CD4-positive, alpha-beta T cell treated with Interleukin-15 for 4 hours (primary cell): ENCODE results near the gene SLC12A6.
"Not testable (repeated sequence)": the region's sequence is repeated elsewhere in the genome, so short reads cannot be mapped to it uniquely, and the experiment has no call there.

ENCODE experiments used
- DNase-seq: peaks from one replicate; pipeline ENCODE4 v3.0.0-alpha.2; 2020; ENCODE audit warnings: low spot score

The SLC12A6 gene

DNA sequence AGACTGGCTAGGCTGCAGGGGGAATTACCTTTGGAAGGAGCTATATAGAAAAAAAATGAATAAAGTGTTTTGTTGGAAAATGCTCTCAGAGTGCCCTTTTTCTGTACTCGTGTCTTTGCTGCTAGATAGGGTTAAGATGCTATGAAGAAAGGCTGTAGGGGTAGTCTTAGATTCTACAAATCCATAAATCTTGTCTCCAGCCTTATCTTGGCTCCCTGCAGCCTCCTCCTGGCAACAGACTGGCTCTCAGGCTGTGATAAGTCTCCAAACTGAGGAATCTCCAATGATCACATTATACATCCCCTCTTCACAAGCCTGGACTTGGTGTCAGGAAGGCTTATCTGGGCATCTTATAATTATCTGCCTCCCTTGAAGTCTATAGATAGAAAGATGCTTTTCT, 20.1 kb upstream of the SLC12A6 start:
- DNase-seq, result no peak

DNA sequence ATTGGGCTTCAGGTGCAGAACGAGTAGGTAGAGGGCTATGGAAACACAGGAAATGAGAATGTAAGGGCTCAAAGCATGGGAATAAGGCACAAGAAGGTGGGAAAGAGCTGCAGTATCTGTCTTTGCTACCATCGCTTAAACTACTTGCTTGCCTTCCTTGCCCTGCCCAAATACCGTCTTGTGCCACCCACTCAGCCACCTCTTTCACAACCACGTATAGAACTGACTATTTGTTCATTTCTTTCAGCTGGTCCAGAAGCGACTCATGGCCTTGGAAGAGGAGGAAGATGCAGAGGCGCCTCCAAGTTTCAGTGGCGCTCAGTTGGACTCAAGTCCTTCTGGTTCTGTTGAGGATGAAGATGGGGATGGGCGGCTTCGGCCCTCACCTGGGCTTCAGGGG, 17.7 kb upstream of the SLC12A6 start:
- no peak for DNase-seq

DNA sequence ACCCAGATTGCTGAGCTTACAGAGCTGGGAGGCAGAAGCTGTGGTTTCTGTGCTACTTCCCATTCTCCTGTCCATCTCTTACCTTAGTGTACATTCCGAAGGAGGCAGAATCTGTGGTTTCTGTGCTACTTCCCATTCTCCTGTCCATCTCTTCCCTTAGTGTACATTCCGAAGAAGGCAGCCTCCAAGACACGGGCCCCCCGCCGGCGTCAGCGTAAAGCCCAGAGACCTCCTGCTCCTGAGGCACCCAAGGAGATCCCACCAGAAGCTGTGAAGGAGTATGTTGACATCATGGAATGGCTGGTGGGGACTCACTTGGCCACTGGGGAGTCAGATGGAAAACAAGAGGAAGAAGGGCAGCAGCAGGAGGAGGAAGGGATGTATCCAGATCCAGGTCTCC, 16.7 kb upstream of the SLC12A6 start:
- DNase-seq, result no peak

DNA sequence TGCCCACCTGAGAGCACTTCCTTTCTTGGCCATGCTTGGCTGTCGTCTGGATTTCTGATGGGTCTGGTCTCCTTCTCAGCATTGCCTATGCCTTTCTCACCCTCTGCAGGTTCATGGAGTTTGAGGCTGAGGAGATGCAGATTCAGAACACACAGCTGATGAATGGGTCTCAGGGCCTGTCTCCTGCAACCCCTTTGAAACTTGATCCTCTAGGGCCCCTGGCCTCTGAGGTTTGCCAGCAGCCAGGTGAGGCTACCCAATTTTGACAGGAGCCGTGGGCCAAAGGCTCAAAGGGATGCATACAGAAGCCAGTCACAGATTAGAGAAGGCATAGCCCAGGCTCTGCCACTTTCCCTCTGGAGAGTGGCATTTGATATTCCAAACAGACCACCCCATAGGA, 16.0 kb upstream of the SLC12A6 start:
- no peak for DNase-seq

DNA sequence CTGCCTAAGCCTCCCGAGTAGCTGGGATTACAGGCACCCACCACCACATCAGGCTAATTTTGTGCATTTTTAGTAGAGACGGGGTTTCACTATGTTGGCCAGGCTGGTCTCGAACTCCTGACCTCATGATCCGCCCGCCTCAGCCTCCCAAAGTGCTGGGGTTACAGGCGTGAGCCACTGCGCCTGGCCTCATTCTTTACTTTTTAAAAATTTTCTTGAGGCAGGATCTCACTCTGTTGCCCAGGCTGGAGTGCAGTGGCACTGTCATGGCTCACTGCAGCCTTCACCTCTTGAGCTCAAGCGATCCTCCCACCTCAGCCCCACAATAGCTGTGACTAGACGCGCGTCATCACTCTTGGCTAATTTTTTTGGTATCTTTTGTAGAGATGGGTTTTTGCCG, 15.4 kb upstream of the SLC12A6 start:
- DNase-seq, result not testable (repeated sequence)

DNA sequence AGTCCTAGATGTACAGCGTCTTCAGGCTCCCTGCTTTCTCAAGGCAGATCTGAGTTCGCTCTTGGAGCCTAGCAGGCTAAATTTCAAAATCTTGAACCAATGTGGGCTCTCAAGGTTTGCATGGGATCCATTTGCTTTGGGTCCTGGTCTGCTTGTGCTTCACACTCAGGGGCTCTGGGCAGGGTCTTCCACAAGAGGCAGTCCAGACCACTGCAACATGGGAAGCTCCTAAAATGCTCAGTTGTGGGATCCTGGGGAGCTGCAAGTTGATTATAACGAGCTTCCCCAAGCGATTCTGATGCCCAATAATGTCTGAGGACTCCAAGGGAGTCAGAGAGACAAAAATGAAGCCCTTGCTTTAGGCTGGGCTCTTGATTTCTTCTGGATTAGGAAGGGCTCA, 12.2 kb upstream of the SLC12A6 start:
- no peak for DNase-seq

DNA sequence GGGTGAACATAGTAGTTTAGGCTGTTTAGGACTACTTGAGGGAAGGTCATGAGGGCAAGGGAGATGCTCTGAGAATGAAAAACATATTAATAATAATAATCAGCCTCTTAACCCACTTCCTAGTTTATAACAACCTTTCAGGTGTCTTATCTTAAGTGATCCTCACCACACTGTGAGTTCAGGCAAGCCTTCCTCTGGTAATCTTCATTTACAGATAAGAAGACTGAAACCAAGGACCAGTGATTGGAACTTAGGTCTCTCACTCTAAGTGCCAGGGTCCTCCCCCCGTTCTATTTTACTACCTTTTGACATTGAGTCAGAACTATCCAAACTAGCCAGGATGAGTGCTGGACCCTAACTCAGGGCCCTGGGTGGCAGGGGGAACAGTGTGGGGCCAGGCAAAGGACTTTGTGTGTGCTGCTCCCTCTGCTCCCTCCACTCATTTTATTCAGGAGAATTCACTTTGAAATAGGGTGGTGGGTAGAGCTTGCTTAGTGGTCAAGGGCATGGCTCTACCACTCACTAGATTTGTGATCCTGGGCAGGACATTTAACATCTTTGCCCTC, 11.2 kb upstream of the SLC12A6 start:
- DNase-seq, result no peak

DNA sequence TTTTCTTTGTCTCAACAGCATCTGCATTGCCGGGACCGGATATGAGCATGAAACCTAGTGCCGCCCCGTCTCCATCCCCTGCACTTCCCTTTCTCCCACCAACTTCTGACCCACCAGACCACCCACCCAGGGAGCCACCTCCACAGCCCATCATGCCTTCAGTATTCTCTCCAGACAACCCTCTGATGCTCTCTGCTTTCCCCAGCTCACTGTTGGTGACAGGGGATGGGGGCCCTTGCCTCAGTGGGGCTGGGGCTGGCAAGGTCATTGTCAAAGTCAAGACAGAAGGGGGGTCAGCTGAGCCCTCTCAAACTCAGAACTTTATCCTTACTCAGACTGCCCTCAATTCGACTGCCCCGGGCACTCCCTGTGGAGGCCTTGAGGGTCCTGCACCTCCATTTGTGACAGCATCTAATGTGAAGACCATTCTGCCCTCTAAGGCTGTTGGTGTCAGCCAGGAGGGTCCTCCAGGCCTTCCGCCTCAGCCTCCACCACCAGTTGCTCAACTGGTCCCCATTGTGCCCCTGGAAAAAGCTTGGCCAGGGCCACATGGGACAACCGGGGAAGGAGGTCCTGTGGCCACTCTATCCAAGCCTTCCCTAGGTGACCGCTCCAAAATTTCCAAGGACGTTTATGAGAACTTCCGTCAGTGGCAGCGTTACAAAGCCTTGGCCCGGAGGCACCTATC, 10.5 kb upstream of the SLC12A6 start:
- DNase-seq, result no peak

DNA sequence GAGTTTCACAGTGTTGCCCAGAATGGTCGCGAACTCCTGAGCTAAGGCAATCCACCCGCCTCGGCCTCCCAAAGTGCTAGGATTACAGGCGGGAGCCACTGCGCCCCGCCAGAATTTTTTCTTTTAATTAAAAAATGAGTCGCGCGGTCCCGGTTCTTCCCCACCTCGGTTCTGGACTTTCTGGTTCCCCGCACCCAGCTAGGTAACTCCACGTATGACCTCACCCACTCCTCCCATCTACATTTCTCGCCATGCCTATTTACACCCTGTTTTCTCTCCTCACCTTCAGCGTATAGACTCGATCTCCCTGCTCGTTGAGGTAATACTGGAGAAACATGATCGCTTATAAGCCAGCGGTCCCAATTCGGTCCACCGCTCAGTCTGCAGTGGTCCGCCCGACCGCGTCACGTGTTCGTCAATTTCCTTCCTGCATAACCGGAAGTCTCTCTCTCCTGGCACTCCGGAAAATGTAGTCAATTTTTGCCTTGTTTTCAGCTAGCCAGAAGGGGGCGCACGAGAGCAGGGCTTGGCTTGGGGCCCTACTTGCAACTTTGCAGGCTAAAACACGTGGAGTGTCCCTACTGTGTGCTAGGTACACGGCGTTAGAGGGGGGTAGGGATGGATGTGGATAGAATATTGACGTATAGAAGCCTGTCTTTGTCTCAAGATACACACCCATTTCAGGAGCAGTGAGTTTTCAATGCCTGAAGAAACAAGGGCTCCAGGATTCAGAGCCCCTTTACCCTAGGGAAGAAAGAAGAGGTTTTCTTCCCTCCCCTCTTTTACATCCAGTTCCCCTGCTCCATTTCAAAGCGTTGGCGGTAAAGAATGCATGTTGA, 5.4 kb upstream of the SLC12A6 start, which contains the start of the genes NOP10 and NUTM1:
TSS of gene NOP10 (minus strand) at position 400 of the 839 bp plus-strand sequence. CDS start at position 337, 63 bp downstream.
TSS of gene NUTM1 (plus strand) at position 579 of the 839 bp plus-strand sequence. CDS start 382 bp downstream, outside the sequence.
- peak; percentile 93 for DNase-seq

DNA sequence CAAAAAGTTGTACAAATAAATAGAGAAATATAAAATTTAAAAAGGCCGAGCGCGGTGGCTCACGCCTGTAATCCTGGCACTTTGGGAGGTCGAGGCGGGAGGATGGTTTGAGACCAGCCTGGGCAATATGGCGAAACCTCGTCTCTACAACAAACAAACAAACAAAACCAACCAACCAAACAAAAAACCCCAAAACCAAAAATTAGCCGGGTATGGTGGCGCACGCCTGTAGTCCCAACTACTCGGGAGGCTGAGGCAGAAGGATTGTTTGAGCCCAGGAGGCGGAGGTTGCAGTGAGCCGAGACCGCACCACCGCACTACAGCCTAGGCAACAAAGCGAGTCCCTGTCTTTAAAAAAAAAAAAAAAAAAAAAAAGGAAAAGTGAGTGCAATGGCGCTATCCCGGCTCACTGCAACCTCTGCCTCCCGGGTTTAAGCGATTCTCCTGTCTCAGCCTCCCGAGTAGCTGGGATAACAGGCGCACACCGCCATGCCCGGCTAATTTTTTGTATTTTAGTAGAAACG, 4.7 kb upstream of the SLC12A6 start:
- DNase-seq, result not testable (repeated sequence)

DNA sequence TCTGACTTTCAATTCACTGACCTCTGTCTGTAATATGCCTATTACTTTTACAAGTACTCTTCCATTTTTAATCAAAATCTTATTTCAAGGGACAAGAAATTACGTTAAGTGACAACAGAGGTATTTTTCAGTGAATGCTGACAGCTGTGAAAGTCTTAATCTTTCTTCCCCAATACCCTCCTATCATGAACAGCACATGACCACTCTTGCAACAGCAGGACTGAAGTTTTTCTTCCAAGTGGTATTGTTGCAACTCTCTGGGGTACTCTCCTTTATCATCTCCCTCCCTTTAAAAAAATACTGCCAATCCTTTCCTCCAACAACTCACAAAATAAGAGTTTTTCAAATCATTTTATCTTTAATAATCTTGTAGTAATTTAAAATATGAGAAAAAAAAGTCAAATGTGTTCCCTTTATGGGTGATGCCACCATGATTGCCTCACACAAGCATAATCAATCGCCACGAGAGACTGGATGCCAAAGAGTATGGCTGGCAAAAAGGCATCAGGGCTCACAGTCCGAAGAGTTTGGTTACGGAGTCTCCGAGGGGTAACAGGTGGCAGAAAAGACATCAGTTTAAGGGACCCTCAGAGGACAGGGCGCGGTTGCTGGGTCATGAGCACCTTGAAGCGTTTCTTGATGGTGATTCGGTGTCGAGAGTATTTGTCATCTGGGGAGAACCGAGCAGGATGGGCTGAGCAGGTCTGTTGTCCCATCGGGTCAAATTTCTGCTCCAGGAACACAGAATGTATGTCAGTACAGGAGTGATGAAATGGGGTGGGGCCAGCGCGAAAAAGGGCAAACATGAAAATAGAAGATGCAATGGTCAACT, 4.0 kb upstream of the SLC12A6 start:
- DNase-seq, result no peak

DNA sequence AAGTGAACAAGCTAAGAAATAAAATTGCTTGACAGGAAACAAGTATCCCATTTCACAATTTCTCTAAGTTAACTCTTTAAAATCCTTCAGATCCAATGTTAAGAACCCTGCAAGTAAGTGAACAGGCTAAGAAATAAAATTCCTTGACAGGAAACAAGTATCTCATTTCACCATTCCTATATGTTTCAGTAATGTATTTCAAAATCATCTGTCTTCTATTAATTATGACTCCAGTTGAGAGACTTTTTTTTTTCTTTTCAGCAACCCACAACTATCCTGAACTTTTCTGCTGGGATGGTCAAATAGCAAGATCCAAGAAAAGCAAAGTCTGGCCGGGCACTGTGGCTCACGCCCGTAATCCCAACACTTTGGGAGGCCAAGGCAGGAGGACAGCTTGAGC, 2.4 kb upstream of the SLC12A6 start:
- no peak for DNase-seq

DNA sequence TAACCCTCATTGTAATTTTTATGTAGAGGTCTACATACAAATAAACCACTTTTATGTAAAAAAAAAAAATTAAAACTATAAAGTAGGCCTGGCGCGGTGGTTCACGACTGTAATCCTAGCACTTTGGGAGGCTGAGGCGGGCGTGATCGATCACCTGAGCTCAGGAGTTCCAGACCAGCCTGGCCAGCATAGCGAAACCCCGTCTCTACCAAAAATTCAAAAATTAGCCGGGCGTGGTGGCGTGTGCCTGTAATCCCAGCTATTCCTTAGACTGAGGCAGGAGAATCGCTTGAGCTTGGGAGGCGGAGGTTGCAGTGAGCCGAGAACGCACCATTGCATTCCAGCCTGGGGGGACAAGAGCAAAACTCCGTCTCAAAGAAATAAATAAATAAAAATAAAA, 766 bp upstream of the SLC12A6 start:
- no peak for DNase-seq

DNA sequence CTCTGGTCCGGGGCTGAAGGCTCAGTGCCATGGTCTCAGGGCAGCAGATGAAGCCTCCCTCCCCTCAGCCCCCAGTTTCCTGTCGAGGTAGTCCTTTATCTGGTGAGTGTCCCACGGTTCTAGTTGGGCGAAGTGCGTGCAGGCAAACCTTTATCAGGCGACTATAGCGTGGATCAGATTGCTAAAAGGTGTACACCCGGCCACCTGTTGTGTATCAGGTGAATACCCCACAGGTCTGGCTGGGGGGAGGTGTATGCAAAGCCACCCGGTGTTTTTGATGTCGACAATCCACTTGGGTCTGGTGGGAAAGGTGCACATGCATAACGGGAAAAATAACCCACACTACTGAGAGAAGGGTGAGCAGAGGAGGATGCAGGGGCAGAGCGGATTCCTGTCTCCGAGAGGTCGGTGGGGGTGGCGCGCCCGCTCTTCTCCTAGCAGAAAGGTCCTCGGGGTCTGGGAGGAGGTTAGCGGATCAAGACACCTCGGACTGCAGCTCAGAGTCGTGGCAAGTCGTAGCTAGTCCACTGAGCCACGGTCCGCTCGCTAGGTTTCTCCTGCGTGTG, 507 bp downstream of the SLC12A6 start:
- no peak for DNase-seq

DNA sequence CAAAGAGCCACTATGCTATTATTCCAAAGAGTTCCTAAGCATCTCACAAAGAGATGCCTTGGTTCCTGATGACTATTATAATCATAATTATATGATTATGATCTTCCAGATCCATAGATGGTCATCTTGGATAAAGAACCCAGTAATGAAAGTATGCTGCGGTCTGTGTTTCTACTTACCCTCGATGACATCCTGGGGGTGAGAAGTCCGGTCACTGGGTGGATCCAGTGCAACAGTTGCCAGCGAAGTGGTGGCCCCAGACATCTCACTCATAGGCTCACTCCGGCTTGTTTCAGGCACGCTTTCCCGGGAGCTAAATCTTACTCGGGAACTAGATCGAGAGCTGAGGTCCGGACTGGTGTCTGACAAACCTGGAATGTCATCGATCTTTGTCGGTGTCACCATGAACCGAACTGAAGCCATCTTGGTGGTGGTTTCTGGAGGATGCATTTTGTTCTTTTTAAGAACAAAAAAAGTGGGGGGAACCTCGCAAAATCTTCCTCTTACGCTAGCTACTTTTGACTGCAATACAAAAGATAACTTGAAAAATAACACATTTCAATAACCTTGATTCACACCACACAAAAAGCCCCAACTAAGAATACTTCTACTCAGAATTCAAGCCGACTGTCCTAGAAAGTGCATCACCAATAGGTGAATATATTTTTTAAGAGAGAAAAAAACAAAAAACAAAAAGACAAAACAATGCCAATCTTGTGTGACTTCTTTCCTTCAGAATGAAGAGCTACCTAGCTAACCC, 1.2 kb downstream of the SLC12A6 start:
- peak; percentile 61 for DNase-seq

DNA sequence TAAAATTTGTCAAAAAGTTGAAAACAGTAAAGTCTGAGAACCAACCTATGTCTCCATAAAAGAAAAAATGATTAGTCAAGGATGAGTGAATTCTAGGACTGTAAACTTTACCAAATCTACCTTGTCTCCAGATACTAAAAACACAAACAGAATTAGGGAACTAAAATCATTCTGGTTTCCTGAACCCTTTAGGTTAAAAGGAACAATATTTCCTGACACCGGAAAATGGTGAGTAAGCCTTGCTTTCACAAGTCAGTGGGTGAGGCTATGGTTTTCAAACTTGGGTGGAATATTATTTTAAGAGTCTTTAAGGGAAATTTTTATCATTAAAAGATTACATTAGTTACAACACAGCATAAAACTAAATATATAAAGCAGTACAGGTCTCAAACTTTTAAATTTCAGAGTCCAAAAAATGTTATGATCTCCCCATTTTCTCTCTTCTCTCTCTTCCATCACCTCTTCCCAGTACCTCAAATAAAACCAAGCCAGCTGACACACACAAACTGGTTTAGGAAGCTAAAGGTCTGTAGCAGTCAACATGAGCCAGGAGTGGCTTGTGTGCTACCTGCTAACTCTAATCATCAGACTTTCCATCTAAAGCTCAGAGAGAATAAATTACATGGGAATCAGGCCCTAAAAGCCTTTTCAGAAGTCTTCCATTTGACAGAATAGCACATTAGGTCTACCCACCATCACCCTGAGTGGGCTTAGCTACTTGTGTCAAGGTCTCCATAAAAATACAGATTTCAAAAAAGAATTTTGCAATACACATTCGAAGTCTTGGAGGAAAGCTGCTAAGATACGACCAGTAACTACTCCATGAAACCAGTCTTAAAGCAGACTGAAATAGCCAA, 2.2 kb downstream of the SLC12A6 start:
- DNase-seq, result peak; percentile 46

DNA sequence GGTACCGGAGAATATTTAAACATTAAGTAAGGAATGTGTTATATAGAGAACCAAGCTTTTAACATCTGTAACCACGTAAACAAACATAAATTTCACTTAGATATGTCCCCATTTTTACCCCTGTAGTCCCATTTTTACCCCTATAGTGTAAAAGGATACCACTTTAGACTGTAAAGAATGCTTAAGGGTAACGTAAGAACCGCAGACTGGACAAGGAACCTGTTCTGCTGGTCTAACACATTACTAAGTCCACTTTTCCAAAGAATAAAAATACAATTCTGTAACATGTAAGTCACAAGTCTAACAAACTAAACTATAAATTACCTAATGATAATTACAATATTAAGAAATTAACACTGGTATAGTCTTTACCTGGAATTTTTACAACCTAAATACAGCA, 2.9 kb downstream of the SLC12A6 start:
- no peak for DNase-seq

DNA sequence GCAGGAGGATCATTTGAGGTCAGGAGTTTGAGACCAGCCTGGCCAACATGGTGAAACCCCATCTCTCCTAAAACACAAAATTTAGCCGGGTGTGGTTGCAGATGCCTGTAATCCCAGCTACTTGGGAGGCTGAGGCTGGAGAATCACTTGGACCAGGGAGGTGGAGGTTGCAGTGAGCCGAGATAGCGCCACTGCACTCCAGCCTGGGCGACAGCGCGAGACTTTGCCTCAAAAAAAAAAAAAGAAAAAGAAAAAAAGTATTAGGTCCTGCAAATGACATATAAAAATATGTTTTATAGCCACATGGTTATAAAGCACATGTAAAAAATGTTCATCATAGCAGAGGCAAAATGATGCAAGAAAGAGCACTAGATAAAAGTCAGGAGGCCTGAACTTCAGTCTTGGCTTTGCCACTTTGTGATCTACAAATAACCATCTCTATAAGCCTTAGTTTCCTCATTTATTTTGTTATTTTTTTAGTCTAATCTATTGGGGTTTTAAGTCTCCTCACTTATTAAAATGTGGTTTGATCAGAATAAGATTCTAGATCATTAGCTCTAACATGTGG, 4.9 kb downstream of the SLC12A6 start:
- no peak for DNase-seq

DNA sequence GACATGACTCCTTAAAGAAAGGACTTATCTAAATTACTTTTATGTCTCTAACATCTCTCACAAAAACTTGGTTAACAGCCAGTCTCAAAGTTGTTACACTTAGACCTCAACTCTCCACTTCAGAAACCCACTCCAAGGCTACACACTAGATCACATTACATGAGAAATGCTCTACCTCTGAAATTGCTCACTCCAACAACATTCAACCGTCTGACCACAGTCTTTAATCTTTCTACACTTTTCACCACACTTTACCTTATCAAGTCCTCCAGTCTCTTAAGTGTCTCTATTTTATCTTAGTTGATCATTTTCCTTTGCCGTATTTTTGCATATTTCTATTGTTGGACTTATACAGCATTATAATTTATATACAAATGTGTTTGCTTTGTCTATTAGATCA, 5.8 kb downstream of the SLC12A6 start:
- peak; percentile 59 for DNase-seq
